K562 (cell line): ENCODE measurements around the gene RPL22. TPM values are rescaled to one million over a fixed set of nuclear protein-coding genes. Genes with fewer than 3 reads are reported as not detected.
A peak's percentile ranks its signal among the peaks of the same experiment; 100 is the strongest.

Source experiments
- C11orf30 ChIP-seq: fragments of 450-650 bp; IDR thresholded peaks from 2 replicates; pipeline ENCODE4 v1.6.1; 2016; ENCODE audit warnings: low read depth, mild to moderate bottlenecking
- CBX3 ChIP-seq, 2 experiments: IDR thresholded peaks; 1 replicate in 1 of 2; 2 replicates in 1 of 2; pipeline ENCODE4 v1.6.1; 2012; ENCODE audit warnings: inconsistent platforms in 2 of 2, low read length in 2 of 2, borderline replicate concordance in 1 of 2, control low read depth in 1 of 2
- CHD1 ChIP-seq: fragments of 200-600 bp; sonication (generic); IDR thresholded peaks from one replicate; pipeline ENCODE4 v1.6.1; 2012; ENCODE audit warnings: mild to moderate bottlenecking, moderate library complexity, low read length, inconsistent platforms
- ILK ChIP-seq: fragments of 450-650 bp; IDR thresholded peaks from 2 replicates; pipeline ENCODE4 v1.6.1; 2016; ENCODE audit warnings: missing genetic modification characterization, low read depth, mild to moderate bottlenecking, missing compliant biosample characterization, moderate library complexity, borderline replicate concordance
- KAT8 ChIP-seq: fragments of 450-650 bp; IDR thresholded peaks from 2 replicates; pipeline ENCODE4 v1.6.1; 2016; ENCODE audit warnings: low read depth, mild to moderate bottlenecking
- MECOM ChIP-seq: fragments of 250-450 bp; sonication (Bioruptor Pico); IDR thresholded peaks from 2 replicates; pipeline ENCODE4 v1.8.0; 2022; ENCODE audit warnings: inconsistent platforms
- NKRF ChIP-seq: fragments of 450-650 bp; IDR thresholded peaks from 2 replicates; pipeline ENCODE4 v1.6.1; 2016; ENCODE audit warnings: borderline replicate concordance
- RBM17 ChIP-seq: fragments of 200-400 bp; formaldehyde crosslinking; IDR thresholded peaks from 2 replicates; pipeline ENCODE4 v1.6.1; 2017; ENCODE audit warnings: low read depth, mild to moderate bottlenecking, low read length, borderline replicate concordance
- RBM34 ChIP-seq: fragments of 200-400 bp; formaldehyde crosslinking; IDR thresholded peaks from 2 replicates; pipeline ENCODE4 v1.6.1; 2018; ENCODE audit warnings: low read length, borderline replicate concordance; ENCODE audit not compliant: insufficient read depth
- RFX1 ChIP-seq: fragments of 450-650 bp; IDR thresholded peaks from 2 replicates; pipeline ENCODE4 v1.6.1; 2016; ENCODE audit warnings: mild to moderate bottlenecking, moderate library complexity
- SAP30 ChIP-seq: fragments of 200-600 bp; sonication (generic); IDR thresholded peaks from 2 replicates; pipeline ENCODE4 v1.6.1; 2012; ENCODE audit warnings: borderline replicate concordance, low read depth, mild to moderate bottlenecking, moderate library complexity, low read length, control low read depth, inconsistent platforms; ENCODE audit not compliant: insufficient read depth, poor library complexity, severe bottlenecking
- SMAD4 ChIP-seq: fragments of 250-450 bp; sonication (Bioruptor Pico); conservative IDR thresholded peaks from 2 replicates; pipeline ENCODE4 v1.8.0; 2021; ENCODE audit warnings: inconsistent platforms, mild to moderate bottlenecking, moderate library complexity
- STAT5A ChIP-seq: IDR thresholded peaks from 2 replicates; pipeline ENCODE4 v1.6.1; 2012; ENCODE audit warnings: low read length, inconsistent platforms, borderline replicate concordance
- TCF7 ChIP-seq: sonication (generic); IDR thresholded peaks from 2 replicates; pipeline ENCODE4 v1.6.1; 2016; ENCODE audit warnings: antibody characterized with exemption, borderline replicate concordance
- TFE3 ChIP-seq: fragments of 450-650 bp; formaldehyde crosslinking; IDR thresholded peaks from 2 replicates; pipeline ENCODE4 v1.4.0; 2020; ENCODE audit warnings: mild to moderate bottlenecking, mixed read lengths
- ZFX ChIP-seq: sonication (generic); formaldehyde crosslinking; IDR thresholded peaks from 2 replicates; pipeline ENCODE4 v1.8.0; 2022; ENCODE audit warnings: mild to moderate bottlenecking, missing genetic modification reagents, moderate library complexity
- ZKSCAN8 ChIP-seq: fragments of 200-800 bp; sonication (Bioruptor generic); IDR thresholded peaks from 2 replicates; pipeline ENCODE4 v1.6.1; 2016; ENCODE audit warnings: missing genetic modification characterization, missing compliant biosample characterization
- ZNF146 ChIP-seq: IDR thresholded peaks from one replicate; pipeline ENCODE4 v1.6.1; 2018; ENCODE audit warnings: missing compliant biosample characterization; ENCODE audit not compliant: unreplicated experiment
- ZNF263 ChIP-seq: sonication (generic); formaldehyde crosslinking; IDR thresholded peaks from 2 replicates; pipeline ENCODE4 v1.8.0; 2022; ENCODE audit warnings: mild to moderate bottlenecking, missing genetic modification reagents, borderline replicate concordance
- ZNF280B ChIP-seq: fragments of 250-450 bp; sonication (Bioruptor Pico); IDR thresholded peaks from 2 replicates; pipeline ENCODE4 v1.5.1; 2021; ENCODE audit warnings: mild to moderate bottlenecking
- ZNF3 ChIP-seq: fragments of 250-450 bp; sonication (Bioruptor Pico); IDR thresholded peaks from 2 replicates; pipeline ENCODE4 v1.5.0; 2021; ENCODE audit warnings: mild to moderate bottlenecking, moderate library complexity
- polyA plus RNA-seq, 8 experiments: library from polyadenylated mRNA; depleted of rRNA in 4 of 8; stranded (reverse) in 5 of 8; unstranded in 3 of 8; fragments of >200 nt; fragmentation: Nextera tagmentation in 2 of 8; fragmentation: Illumina TruSeq in 1 of 8; extraction: Ambion mirVana in 2 of 8; extraction: Trizol in 1 of 8; gene quantifications; 2 replicates each; pipeline versions ENCODE4 v1.2.1 to v1.2.3, GENCODE V29; 2011 to 2014; ENCODE audit warnings: inconsistent platforms in 1 of 8, missing spikeins in 1 of 8
- total RNA-seq, 7 experiments: library from RNA; depleted of rRNA in 6 of 7; stranded (reverse); fragments of >200 nt in 6 of 7; fragmentation: Illumina TruSeq in 2 of 7; extraction: Trizol in 2 of 7; gene quantifications; 2 replicates each; pipeline versions ENCODE4 v1.2.1 to v1.2.3, GENCODE V29; 2011 to 2021; ENCODE audit warnings: low replicate concordance in 1 of 7
- TF ChIP-seq, protein P1 (sequence below): fragments of 450-650 bp; formaldehyde crosslinking; IDR thresholded peaks from 2 replicates; pipeline ENCODE4 v1.4.0; 2020; ENCODE audit warnings: mild to moderate bottlenecking

Gene RPL22
- total and polyA plus RNA-seq, 9 of the 15 experiments (the other 6 are each of a cell fraction or from before 2014, with no cell fraction given), result 467 to 1,165 (median 607) TPM

DNA sequence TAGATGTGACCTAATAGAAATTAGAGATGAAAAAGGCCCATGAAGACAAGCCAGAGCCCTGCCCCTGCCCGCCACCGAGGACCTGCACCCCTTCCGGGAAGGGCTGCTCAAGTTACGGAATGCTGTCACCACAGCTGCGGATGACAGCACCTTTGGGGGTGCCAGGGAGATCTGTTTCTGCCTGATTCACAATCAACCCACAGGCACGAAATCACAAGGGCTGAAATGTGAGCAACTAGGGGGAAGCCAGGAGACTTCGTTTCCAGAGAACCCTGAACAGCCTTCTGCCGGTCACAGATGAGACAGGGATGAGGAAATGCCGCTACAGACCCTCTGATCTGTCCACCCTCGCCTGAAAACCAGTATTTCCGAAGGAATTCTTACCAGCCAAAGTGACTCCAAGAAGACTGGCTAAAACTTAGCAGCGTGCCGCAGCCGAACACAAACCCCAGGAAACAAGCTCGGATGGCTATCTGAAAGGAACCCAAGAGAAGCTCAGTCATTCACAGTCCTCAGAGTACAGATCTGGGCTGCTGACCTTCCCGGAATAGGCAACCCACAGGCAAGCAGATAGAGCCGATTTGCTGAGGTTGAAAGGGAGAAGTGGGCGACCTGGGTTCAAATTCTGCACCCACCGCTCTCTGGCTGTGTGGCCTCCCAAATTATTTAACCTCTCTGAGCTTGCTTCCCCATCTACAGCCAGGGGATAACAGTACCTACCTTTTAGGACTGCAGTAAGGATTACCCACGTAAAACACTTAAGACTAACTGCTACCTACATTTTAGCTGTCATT is 35.3 kb upstream of the RPL22 start (continued):
- TF ChIP-seq RBM34, result no peak
- TF ChIP-seq SMAD4 (CRISPR knock-in tag), result 0 out of 2 replicates have a peak, but pooled peaks have one; percentile 14
- no peak for TF ChIP-seq C11orf30
- no peak for TF ChIP-seq ZFX (CRISPR knock-in tag)
- TF ChIP-seq ZNF280B, result no peak
- no peak for TF ChIP-seq TCF7
- 0 out of 3 replicates have a peak, but pooled peaks of 1 of the 2 experiments have one; percentile 47 for TF ChIP-seq CBX3 (IDR thresholded peaks at IDR 0.05; ENCODE audit: borderline replicate concordance in 1 of 2, low read length in 2 of 2)
- TF ChIP-seq SAP30, result no peak
- TF ChIP-seq MECOM (CRISPR knock-in tag), result no peak
- no peak for TF ChIP-seq ZNF3 (CRISPR knock-in tag)
- no peak for TF ChIP-seq RFX1
- TF ChIP-seq KAT8, result no peak
- peak; percentile 41 for TF ChIP-seq CHD1
- no peak for TF ChIP-seq STAT5A
- TF ChIP-seq ZNF146 (CRISPR knock-in tag), result no peak
- TF ChIP-seq, protein P1, sequence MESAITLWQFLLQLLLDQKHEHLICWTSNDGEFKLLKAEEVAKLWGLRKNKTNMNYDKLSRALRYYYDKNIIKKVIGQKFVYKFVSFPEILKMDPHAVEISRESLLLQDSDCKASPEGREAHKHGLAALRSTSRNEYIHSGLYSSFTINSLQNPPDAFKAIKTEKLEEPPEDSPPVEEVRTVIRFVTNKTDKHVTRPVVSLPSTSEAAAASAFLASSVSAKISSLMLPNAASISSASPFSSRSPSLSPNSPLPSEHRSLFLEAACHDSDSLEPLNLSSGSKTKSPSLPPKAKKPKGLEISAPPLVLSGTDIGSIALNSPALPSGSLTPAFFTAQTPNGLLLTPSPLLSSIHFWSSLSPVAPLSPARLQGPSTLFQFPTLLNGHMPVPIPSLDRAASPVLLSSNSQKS (CRISPR knock-in tag), result no peak
- TF ChIP-seq ZNF263, result no peak
- TF ChIP-seq TFE3, result no peak
- TF ChIP-seq NKRF, result no peak
- no peak for TF ChIP-seq RBM17
- TF ChIP-seq ZKSCAN8 (CRISPR knock-in tag), result no peak
- TF ChIP-seq ILK (tag), result no peak
